Type B pancreatic cell (in vitro differentiated cells): ENCODE data around the gene PUSL1. TPM values are rescaled to one million over a fixed set of nuclear protein-coding genes. Genes with fewer than 3 reads are reported as not detected.

Source experiments
- DNase-seq: peaks from one replicate; pipeline ENCODE4 v3.0.0; 2021; ENCODE audit warnings: mixed read lengths; ENCODE audit not compliant: unreplicated experiment; ENCODE audit errors: extremely low spot score
- H3K27ac Mint-ChIP-seq: 2 replicates; pipeline ENCODE4 v1.8.0; 2021; ENCODE audit warnings: mild to moderate bottlenecking, mixed read lengths
- H3K27me3 Mint-ChIP-seq: 2 replicates; pipeline ENCODE4 v1.8.0; 2021; ENCODE audit warnings: mixed read lengths
- H3K36me3 Mint-ChIP-seq: 2 replicates; pipeline ENCODE4 v1.8.0; 2021; ENCODE audit warnings: mixed read lengths
- H3K4me1 Mint-ChIP-seq: one replicate; pipeline ENCODE4 v1.8.0; 2021; ENCODE audit warnings: mixed read lengths; ENCODE audit not compliant: unreplicated experiment
- H3K4me3 Mint-ChIP-seq: 2 replicates; pipeline ENCODE4 v1.8.0; 2021; ENCODE audit warnings: mild to moderate bottlenecking, mixed read lengths
- H3K9me3 Mint-ChIP-seq: 2 replicates; pipeline ENCODE4 v1.8.0; 2021; ENCODE audit warnings: mixed read lengths
- total RNA-seq: library from RNA; stranded (reverse); gene quantifications from 2 replicates; pipeline ENCODE4 v1.2.1, GENCODE V29; 2021; ENCODE audit warnings: low replicate concordance
- TF ChIP-seq, protein P1 (sequence below): fragments of 200-600 bp; sonication (generic); conservative IDR thresholded peaks from 2 replicates; pipeline ENCODE4 v1.5.0; 2021; ENCODE audit warnings: antibody characterized with exemption, mild to moderate bottlenecking

PUSL1 gene
- total RNA-seq, 1 donor from 2014 or later: 20.4 TPM

DNA sequence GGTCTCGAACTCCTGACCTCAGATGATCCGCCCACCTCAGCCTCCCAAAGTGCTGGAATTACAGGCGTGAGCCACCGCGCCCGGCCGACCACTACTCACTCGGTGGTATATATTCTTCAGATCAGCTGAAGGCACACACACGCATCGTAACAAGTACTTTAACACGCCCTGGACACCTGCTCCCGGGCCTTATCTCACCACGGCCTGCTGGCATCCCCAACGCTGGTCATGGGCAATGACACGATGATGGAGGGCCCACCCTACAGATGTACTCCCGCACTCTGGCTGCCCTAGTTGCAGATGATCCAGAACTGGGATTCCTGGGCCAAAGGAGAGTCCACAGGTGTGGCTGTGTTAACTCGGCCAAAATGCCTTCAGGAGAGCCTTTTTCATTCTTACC lies 46.3 kb upstream of the PUSL1 start:
- no peak for DNase-seq
- Mint-ChIP-seq H3K4me3 (no peak overlapping the region), H3K27ac (no peak overlapping the region), H3K27me3 (no peaks in the 10 kb centered on the region), H3K4me1 (no peaks in the 10 kb centered on the region), H3K36me3 (peaks cover 8% of the 10 kb centered on the region), H3K9me3 (no peaks in the 10 kb centered on the region)
- TF ChIP-seq, protein P1, sequence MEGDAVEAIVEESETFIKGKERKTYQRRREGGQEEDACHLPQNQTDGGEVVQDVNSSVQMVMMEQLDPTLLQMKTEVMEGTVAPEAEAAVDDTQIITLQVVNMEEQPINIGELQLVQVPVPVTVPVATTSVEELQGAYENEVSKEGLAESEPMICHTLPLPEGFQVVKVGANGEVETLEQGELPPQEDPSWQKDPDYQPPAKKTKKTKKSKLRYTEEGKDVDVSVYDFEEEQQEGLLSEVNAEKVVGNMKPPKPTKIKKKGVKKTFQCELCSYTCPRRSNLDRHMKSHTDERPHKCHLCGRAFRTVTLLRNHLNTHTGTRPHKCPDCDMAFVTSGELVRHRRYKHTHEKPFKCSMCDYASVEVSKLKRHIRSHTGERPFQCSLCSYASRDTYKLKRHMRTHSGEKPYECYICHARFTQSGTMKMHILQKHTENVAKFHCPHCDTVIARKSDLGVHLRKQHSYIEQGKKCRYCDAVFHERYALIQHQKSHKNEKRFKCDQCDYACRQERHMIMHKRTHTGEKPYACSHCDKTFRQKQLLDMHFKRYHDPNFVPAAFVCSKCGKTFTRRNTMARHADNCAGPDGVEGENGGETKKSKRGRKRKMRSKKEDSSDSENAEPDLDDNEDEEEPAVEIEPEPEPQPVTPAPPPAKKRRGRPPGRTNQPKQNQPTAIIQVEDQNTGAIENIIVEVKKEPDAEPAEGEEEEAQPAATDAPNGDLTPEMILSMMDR: no peak

DNA sequence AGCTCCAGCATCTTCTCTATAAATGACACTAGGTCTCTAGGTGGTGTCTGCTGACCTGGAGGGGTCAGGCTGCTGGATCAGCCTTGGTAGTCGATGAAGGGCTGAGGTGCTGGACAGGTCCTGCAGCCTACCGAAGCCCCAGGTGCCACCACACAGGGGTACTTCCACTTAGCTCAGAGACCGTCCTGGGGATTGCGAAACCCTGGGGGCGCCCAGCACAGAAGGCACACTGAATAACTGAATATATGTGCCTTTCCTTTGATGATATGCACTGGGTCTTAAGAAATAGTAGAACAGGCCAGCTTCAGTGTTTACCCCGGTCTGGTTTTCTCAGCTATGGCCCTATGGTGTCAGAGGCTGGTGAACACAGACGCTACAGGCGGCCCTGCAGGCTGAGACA lies 45.6 kb upstream of the PUSL1 start:
- no peak overlapping the region for H3K27ac Mint-ChIP-seq
- H3K9me3 Mint-ChIP-seq: no peaks in the 10 kb centered on the region
- H3K27me3 Mint-ChIP-seq: no peaks in the 10 kb centered on the region
- no peaks in the 10 kb centered on the region for H3K4me1 Mint-ChIP-seq
- TF ChIP-seq, protein P1: no peak
- no peak overlapping the region for H3K4me3 Mint-ChIP-seq
- peaks cover 6% of the 10 kb centered on the region for H3K36me3 Mint-ChIP-seq
- no peak for DNase-seq

DNA sequence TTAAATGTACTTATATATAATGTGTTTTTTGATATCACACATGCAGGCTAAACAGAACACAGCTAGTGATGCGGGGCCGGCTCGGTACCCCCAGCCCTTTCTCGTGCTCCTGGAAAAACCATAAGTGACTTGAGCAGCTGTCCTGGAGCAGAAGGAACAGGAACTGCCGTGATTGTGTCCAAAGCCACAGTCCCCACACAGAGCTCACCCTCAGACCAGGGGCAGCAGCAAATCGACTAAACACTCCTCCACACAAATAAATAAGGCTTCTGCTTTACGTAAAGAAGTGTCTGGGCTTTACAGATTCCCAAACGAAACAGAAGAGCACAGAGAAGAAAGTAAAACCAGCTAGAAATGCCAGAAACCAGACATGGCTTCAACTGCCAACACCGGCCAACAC lies 44.4 kb upstream of the PUSL1 start:
- H3K27me3 Mint-ChIP-seq: no peaks in the 10 kb centered on the region
- H3K9me3 Mint-ChIP-seq: no peaks in the 10 kb centered on the region
- no peaks in the 10 kb centered on the region for H3K4me1 Mint-ChIP-seq
- H3K36me3 Mint-ChIP-seq: peaks cover 5% of the 10 kb centered on the region
- no peak overlapping the region for H3K27ac Mint-ChIP-seq
- no peak for DNase-seq
- no peak overlapping the region for H3K4me3 Mint-ChIP-seq
- TF ChIP-seq, protein P1: no peak

DNA sequence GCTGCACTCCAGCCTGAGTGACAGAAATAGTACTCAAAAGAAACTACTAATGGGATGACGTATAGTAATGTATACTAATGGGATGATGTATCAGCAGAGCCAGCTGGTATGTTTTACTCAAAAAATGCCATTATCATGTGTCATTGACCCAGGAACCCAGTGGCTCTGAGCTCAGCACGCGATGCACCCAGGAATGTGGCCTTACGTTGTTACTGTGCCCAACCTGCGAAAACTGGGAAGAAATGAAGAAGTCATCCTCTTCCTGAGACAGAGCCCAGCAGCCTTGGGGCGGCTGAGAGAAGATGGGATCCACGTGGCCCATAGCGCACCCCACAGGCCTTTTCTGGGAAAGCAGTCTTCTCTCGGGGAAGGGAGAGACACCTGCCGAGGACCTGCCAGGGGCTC lies 43.5 kb upstream of the PUSL1 start:
- no peaks in the 10 kb centered on the region for H3K9me3 Mint-ChIP-seq
- H3K4me1 Mint-ChIP-seq: peaks cover 2% of the 10 kb centered on the region
- no peak overlapping the region for H3K4me3 Mint-ChIP-seq
- no peak overlapping the region for H3K27ac Mint-ChIP-seq
- no peaks in the 10 kb centered on the region for H3K27me3 Mint-ChIP-seq
- peaks cover 4% of the 10 kb centered on the region for H3K36me3 Mint-ChIP-seq
- no peak for DNase-seq
- TF ChIP-seq, protein P1: peak; percentile 36

DNA sequence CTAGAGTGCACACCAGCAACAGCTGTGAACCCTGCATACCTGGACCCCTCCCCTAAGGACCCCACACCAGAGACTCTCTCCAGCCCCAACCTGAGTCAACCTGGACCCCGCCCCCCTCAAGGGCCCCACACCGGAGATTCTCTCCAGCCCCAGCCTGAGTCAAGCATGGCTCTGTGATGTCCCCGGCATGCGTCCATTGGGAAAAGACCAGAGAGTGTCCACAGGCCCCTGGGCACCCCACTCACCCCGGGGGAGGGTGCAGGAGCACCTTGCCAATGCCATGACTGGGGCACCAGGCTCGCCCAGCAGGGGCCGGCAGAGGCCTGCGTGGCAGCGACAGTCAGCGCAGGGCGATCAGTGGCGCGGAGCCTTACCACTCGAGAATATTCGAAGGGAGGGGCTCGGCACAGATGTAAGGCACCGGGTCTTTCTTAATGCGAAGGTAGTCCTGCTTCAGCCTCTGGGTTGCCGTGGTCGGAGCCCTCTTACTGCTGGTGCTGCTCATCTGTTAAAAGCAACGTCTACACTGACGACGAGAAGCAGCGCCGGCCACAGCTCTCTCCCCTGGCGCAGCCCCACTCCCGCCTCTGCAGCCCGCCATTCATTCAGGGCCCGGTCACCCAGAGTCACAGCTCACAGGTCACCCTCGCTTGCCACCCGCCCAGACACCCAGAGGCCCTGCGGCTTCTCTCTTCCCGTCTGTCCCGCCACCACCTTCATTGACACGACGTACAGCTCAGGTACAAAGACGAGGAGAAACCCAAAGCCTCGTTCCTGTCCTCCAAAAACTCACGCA lies 40.7 kb upstream of the PUSL1 start:
- TF ChIP-seq, protein P1: no peak
- H3K4me3 Mint-ChIP-seq: no peak overlapping the region
- H3K9me3 Mint-ChIP-seq: no peaks in the 10 kb centered on the region
- no peak overlapping the region for H3K27ac Mint-ChIP-seq
- peaks cover 25% of the 10 kb centered on the region for H3K4me1 Mint-ChIP-seq
- H3K36me3 Mint-ChIP-seq: peaks cover 5% of the 10 kb centered on the region
- no peaks in the 10 kb centered on the region for H3K27me3 Mint-ChIP-seq
- DNase-seq: no peak
